Right atrium auricular region (tissue), 2 donors: ENCODE results near the gene LAMA2. TPM values are rescaled to one million over a fixed set of nuclear protein-coding genes. Genes with fewer than 3 reads are reported as not detected.

ENCODE experiments used
- DNase-seq: peaks from one replicate; pipeline ENCODE4 v3.0.0-alpha.2; 2019; ENCODE audit warnings: low spot score
- H3K27ac ChIP-seq, 2 donors: fragments of 200-600 bp; sonication (generic); 1 replicate in 1 of 2; 2 replicates in 1 of 2; pipeline ENCODE4 v1.5.1; 2016 to 2019
- H3K27me3 ChIP-seq, 2 donors: fragments of 200-600 bp; sonication (generic); one replicate each; pipeline versions ENCODE4 v1.5.1 to v1.6.0; 2017 to 2019
- H3K36me3 ChIP-seq: fragments of 200-600 bp; sonication (generic); one replicate; pipeline ENCODE4 v1.5.1; 2016
- H3K4me1 ChIP-seq, 2 donors: fragments of 200-600 bp; sonication (generic); one replicate each; pipeline versions ENCODE4 v1.5.1 to v1.6.0; 2017 to 2019
- H3K4me3 ChIP-seq, 2 donors: fragments of 200-600 bp; sonication (generic); 1 replicate in 1 of 2; 2 replicates in 1 of 2; pipeline ENCODE4 v1.5.1; 2017 to 2019; ENCODE audit warnings: mild to moderate bottlenecking in 1 of 2, moderate library complexity in 1 of 2
- H3K9me3 ChIP-seq, 2 donors: fragments of 200-600 bp; sonication (generic); one replicate each; pipeline ENCODE4 v1.5.1; 2019
- CTCF ChIP-seq, 2 donors: fragments of 200-600 bp; sonication (generic); IDR thresholded peaks; one replicate each; pipeline ENCODE4 v1.5.1; 2019; ENCODE audit warnings: antibody characterized with exemption in 2 of 2
- total RNA-seq, 2 donors: library from RNA; depleted of rRNA; stranded (reverse); fragments of >200 nt; gene quantifications; one replicate each; pipeline ENCODE4 v1.1.0, GENCODE V29; 2016

The LAMA2 gene
- total RNA-seq, 2 donors from 2014 or later = 150 to 166 TPM

GRCh38 chr6:129100164-129100563, 217.2 kb downstream of the LAMA2 start:
- no peaks in the 10 kb centered on the region for H3K36me3 ChIP-seq
- no peak for DNase-seq
- peaks cover 0 to 37% of the 10 kb centered on the region in 2 donors for H3K4me1 ChIP-seq
- no peak for TF ChIP-seq CTCF (IDR thresholded peaks at IDR 0.05)
- H3K4me3 ChIP-seq = no peak overlapping the region
- H3K9me3 ChIP-seq = no peaks in the 10 kb centered on the region
- no peak overlapping the region for H3K27ac ChIP-seq
- no peaks in the 10 kb centered on the region for H3K27me3 ChIP-seq

- no peak overlapping the region for H3K4me3 ChIP-seq
- peak; percentile 84 for DNase-seq
- H3K27ac ChIP-seq = peak overlapping the region; percentile 59 to 70
- no peaks in the 10 kb centered on the region for H3K27me3 ChIP-seq
- TF ChIP-seq CTCF (IDR thresholded peaks at IDR 0.05) = no peak
- no peaks in the 10 kb centered on the region for H3K36me3 ChIP-seq
- H3K4me1 ChIP-seq = peaks cover 0 to 41% of the 10 kb centered on the region in 2 donors
- H3K9me3 ChIP-seq = no peaks in the 10 kb centered on the region
Measured at GRCh38 chr6:129102741-129103140, 219.8 kb downstream of the LAMA2 start.

GRCh38 chr6:129104131-129104530, 221.2 kb downstream of the LAMA2 start:
- Histone ChIP-seq H3K4me1 (peaks cover 0 to 47% of the 10 kb centered on the region in 2 donors), H3K27me3 (no peaks in the 10 kb centered on the region), H3K36me3 (no peaks in the 10 kb centered on the region), H3K4me3 (no peak overlapping the region), H3K9me3 (no peaks in the 10 kb centered on the region), H3K27ac (peak overlapping the region; percentile 59 to 70)
- TF ChIP-seq CTCF (IDR thresholded peaks at IDR 0.05) = no peak
- no peak for DNase-seq

GRCh38 chr6:129104560-129104959, 221.6 kb downstream of the LAMA2 start:
- Histone ChIP-seq H3K36me3 (no peaks in the 10 kb centered on the region), H3K4me1 (peaks cover 0 to 47% of the 10 kb centered on the region in 2 donors), H3K27ac (peak overlapping the region; percentile 59 to 70), H3K9me3 (no peaks in the 10 kb centered on the region), H3K4me3 (no peak overlapping the region), H3K27me3 (no peaks in the 10 kb centered on the region)
- no peak for DNase-seq
- TF ChIP-seq CTCF (IDR thresholded peaks at IDR 0.05) = no peak

- Histone ChIP-seq H3K9me3 (no peaks in the 10 kb centered on the region), H3K27ac (peak overlapping the region; percentile 59 to 70), H3K4me1 (peaks cover 0 to 50% of the 10 kb centered on the region in 2 donors), H3K4me3 (no peak overlapping the region), H3K36me3 (no peaks in the 10 kb centered on the region), H3K27me3 (no peaks in the 10 kb centered on the region)
- DNase-seq = no peak
- TF ChIP-seq CTCF (IDR thresholded peaks at IDR 0.05) = no peak
Measured at GRCh38 chr6:129105035-129105434, 222.1 kb downstream of the LAMA2 start.

- no peak overlapping the region for H3K4me3 ChIP-seq
- TF ChIP-seq CTCF (IDR thresholded peaks at IDR 0.05) = no peak
- H3K9me3 ChIP-seq = no peaks in the 10 kb centered on the region
- H3K27ac ChIP-seq = peak overlapping the region; percentile 59 to 70
- no peak for DNase-seq
- no peaks in the 10 kb centered on the region for H3K36me3 ChIP-seq
- H3K4me1 ChIP-seq = peaks cover 0 to 58% of the 10 kb centered on the region in 2 donors
- no peaks in the 10 kb centered on the region for H3K27me3 ChIP-seq
Measured at GRCh38 chr6:129105793-129106192, 222.9 kb downstream of the LAMA2 start.
